ENCODE data around the gene SLC22A17.

- no peak for TF ChIP-seq GATA2 (IDR thresholded peaks at IDR 0.05; ENCODE audit: low read depth, low read length)
- no peak for TF ChIP-seq GATA3 (IDR thresholded peaks at IDR 0.05; ENCODE audit: low read depth, low read length)
Measured at GRCh38 chr14:23349156-23349845, 3.4 kb downstream of the SLC22A17 start.

All from SH-SY5Y (cell line).